ENCODE results near the gene ZCCHC13.
"Not testable (repeated sequence)": the region's sequence is repeated elsewhere in the genome, so short reads cannot be mapped to it uniquely, and the experiment has no call there.

The ZCCHC13 gene

GRCh38 chrX:74304016-74304415 lies at the start of gene ZCCHC13:
ZCCHC13 (plus strand) TSS chrX:74304180; CDS start chrX:74304267, 87 bp downstream.
- no peak for FAIRE-seq
- no peak for DNase-seq (ENCODE audit: low spot score)

- not testable (repeated sequence) for DNase-seq (ENCODE audit: low spot score); FAIRE-seq
Measured at GRCh38 chrX:74258111-74258510, 45.9 kb upstream of the ZCCHC13 start.

- DNase-seq (ENCODE audit: low spot score), result no peak
- no peak for FAIRE-seq
Measured at GRCh38 chrX:74259885-74260491, 44.0 kb upstream of the ZCCHC13 start.

DNA sequence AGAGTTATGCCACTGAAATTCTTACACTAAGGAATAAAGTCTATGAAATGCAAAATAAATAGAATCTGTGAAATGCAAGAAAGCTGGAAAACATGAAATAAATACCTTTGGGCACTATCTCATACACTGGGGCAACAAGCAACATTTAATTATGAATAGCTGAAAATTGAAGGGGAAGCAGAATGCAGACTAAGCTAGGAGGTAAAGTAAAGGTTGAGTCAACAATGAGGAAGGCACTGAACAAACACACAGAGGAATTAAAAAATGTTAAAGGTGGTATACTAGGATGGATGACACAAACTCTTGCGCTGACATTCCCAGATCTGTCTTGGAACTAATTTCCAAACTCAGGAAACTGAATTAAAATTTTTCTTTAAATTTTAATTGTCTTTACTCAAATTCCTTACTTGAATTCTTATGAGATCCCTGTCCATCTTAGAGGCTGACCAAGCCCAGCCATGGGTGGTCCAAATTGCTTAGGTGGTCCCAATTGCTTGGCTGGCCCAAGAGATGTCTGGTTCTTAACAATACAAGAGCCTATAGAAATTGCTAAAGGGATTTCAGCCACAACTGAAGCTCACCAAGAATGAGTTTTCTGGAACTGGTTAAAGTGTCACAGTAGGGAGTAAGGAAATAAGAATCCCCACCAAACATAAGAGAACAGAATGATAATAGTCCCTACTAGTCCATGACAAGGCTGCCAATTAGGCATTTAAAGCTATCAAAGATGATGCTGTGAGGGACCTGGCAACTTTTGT lies 41.3 kb upstream of the ZCCHC13 start:
- no peak for DNase-seq (ENCODE audit: low spot score)
- FAIRE-seq, result no peak

DNA sequence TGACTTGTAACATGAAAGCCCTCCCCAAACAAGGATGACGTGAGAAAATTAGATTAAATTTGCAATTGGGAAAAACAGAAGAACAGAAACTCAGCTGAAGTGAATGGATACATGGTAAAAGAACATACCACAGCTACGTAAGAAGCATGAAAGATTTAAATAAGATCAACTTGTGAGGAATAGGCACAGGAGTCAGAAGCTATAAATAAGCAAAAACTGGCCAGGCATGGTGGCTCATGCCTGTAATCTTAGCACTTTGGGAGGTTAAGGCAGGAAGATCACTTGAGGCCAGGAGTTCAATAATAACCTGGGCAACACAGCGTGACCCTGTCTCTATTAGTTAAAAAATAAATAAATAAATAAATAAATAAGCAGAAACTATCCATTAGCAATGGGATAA lies 33.6 kb upstream of the ZCCHC13 start:
- DNase-seq (ENCODE audit: low spot score) (no peak), FAIRE-seq (no peak)

DNA sequence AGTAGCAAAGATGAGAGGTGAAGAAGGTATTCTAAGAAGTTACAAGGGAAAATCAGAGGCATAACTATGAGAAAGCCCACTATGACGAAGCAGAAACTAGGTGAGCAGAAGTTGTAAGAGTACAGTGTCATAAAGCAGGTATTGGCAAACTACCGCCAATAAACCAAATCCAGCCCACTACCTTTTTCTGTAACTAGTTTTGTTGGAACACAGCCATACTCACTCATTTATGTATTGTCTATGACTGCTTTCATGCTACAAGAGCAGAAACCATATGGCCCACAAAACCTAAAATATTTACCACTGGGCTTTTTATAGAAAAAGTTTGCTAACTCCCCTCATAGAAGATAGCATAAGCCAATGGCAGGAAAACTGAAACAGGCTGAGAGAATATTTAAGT lies 31.8 kb upstream of the ZCCHC13 start:
- FAIRE-seq, result no peak
- no peak for DNase-seq (ENCODE audit: low spot score)

- DNase-seq (ENCODE audit: low spot score) (no peak), FAIRE-seq (no peak)
Measured at GRCh38 chrX:74274516-74274915, 29.5 kb upstream of the ZCCHC13 start.

- FAIRE-seq (no peak), DNase-seq (ENCODE audit: low spot score) (no peak)
Measured at GRCh38 chrX:74277320-74277719, 26.7 kb upstream of the ZCCHC13 start.

DNA sequence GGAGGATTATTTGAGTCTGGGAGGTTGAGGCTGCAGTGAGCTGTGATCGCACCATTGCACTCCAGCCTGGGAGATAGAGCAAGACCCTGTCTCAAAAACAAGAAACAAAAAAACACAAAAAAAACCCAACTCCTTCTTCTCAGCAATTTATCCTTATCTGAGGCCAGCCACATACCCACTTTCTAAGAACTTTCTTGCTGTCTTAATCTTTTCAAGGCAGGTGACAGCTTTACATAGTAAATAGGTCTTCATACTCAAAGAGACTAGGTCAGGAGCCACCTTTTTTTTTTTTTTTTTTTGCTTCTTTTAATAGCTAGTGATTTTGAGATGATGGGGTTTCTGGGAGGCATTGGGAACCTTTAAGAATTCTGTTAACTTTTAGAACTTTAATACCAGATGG lies 26.1 kb upstream of the ZCCHC13 start:
- FAIRE-seq, result no peak
- no peak for DNase-seq (ENCODE audit: low spot score)

DNA sequence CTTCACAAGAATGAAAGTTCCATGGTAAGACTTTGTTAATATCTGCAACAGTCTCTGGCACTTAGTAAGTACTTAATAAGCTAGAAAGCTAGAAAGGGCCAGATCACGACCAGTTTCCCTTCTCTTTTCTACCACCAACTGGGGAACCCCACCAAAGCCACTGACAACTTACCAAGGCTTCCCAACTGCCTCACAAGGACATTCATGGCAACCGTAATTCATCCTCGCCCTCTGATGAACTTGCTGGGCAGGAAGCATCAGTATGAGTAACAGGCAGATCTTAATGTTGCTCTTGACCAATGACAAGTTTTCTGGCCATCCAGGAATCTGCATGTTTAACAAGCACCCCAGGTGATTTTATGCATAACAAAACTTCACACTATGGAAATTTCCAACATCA lies 23.2 kb upstream of the ZCCHC13 start:
- DNase-seq (ENCODE audit: low spot score), result no peak
- FAIRE-seq, result no peak

DNA sequence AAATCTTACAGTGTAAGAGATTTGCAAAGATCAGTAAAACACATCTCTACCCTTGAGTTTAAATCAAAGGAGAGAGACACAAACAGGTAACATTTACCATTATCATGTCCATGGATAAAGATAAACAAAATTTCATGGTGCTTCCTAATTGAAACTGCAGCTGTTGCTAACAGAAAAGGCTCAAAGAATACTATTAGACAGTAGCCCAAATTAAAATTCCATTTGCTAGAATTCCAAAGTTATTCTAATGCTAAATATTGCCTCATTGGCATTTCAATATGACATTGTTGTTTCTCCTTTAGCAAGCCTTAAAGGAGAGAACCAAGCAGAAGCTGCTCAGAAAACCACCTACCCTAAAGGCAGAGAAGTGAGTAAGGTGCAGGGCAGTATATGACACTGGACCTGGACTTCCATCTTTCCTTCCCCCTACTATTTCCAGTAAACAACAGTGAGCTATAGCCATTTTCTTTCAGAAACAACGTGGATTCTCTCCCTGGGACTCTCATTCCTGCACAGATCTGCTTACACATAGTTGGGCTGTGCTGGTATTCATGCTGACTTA lies 19.5 kb upstream of the ZCCHC13 start:
- FAIRE-seq, result no peak

DNA sequence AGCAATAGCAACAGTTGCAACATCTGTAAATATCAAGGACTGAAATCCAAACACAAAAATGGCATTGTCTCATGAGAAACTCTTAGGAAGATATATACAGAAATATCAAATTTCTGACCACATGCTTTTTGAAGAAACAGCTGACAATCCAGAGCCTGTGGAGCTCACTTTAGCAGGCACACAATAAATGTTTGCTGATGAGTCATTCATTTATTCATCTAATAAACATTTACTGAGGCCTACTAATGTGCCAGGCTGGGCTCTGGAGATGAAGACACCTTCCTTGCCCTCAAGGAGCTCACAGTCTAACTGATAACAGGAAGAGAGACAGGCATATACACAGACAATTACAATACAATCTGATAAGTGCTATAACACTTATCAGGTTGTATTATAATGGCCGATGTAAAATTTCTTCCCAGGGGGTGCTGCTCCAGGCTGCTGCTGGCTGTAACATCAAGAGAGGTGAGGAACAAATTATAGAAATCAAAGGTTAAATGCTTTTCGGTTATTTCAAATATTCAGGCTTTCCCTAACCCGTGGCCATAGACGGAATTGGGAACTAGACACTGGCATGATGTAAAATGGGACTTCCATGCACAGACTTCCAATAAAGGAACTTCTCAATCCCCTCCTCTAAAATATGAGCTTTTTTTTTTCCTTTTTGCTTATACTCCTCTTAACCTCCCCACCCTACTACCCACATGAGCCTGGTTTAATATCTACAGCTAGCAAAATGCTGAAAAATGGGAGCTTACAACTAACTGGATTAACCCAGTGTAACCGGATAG lies 16.8 kb upstream of the ZCCHC13 start:
- FAIRE-seq (no peak), DNase-seq (ENCODE audit: low spot score) (no peak)

More for the DNA sequence above, 19.5 kb upstream of the ZCCHC13 start:
- no peak for DNase-seq (ENCODE audit: low spot score)

- no peak for DNase-seq (ENCODE audit: low spot score)
- FAIRE-seq, result no peak
Measured at GRCh38 chrX:74291577-74291963, 12.4 kb upstream of the ZCCHC13 start.

GRCh38 chrX:74291964-74292807 lies 11.8 kb upstream of the ZCCHC13 start:
- FAIRE-seq (no peak), DNase-seq (ENCODE audit: low spot score) (peak; percentile 68)

DNA sequence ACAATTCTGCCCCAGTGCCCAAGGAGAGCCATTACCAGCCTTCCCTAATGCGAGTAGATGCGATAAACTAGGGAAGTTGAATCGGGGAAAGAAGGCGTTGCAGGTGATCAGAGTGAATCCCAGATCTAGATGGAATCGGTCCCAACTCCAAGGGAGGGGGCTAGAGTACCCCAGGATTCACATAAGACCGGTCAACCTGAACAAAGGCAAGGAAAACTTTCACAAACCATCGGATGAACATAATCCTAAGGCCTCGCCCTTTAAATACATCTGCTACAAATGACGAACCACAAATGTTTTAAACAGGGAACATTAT lies 11.2 kb upstream of the ZCCHC13 start:
- DNase-seq (ENCODE audit: low spot score) (no peak), FAIRE-seq (no peak)

DNA sequence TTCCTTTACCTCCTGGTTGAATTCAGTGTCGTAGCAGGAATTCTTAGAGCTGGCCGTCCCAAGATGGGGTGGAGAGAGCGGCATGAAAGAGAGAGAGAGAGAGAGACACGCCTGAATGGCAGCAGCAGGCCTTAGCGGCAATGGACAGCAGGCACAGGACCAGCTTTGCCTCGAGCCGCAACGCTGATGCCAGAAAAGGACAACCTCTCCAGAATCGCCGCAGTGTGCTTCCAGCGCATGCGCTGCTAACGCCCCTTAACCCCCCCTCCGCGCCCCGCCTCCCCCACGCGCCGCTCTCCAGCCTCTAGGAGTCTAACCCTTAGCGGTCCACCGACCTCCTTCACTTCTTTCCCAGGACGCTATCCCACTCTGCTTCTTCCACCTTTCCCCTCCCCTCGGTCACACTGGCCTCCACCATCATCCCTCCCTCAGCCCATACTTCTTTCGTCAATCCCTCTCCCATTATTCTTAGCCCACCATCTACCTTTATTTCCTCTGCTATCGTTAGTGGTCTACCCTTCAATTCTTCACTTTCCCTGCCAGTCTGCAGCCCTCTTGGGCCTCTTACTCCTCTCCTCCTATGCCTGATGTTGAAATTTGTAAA lies 10.5 kb upstream of the ZCCHC13 start:
- FAIRE-seq (no peak), DNase-seq (ENCODE audit: low spot score) (peak; percentile 62)

DNA sequence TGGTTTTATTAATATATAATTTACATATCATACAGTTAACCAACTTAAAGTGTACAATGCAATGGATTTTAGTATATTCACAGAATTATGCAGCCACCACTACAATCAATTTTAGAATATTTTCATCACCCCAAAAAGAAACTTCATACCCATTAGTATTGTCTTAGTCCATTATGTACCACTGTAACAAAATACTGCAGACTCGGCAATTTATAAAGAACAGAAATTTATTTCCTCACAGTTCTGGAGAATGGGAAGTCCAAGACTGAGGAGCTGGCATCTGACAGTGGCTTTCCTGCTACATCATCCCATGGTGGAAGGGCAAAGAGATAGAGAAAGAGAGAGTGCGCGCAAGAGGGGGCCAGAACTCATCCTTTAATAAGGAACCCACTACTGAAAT lies 8.9 kb upstream of the ZCCHC13 start:
- no peak for FAIRE-seq

GRCh38 chrX:74297766-74298165 lies 6.2 kb upstream of the ZCCHC13 start:
- FAIRE-seq, result no peak
- no peak for DNase-seq (ENCODE audit: low spot score)

More for the DNA sequence above, 8.9 kb upstream of the ZCCHC13 start:
- DNase-seq (ENCODE audit: low spot score), result no peak

DNA sequence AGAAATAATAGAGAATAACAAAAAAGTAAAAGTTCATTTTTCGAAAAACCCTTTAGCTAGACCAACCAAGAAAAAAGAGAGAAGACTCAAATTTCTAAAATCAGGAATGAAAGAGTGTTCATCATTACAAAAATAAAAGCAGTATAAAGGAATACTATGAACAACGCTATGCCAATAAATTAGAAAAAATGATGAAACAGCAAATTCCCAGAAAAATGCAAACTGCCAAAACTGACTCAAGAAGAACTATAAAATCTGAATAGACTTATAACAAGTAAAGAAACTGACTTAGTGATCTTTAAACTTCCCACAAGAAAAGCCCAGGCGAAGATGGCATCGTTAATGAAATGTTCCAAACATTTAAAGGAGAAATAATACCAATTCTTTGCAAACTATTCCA lies 3.1 kb upstream of the ZCCHC13 start:
- peak; percentile 27 for FAIRE-seq

DNA sequence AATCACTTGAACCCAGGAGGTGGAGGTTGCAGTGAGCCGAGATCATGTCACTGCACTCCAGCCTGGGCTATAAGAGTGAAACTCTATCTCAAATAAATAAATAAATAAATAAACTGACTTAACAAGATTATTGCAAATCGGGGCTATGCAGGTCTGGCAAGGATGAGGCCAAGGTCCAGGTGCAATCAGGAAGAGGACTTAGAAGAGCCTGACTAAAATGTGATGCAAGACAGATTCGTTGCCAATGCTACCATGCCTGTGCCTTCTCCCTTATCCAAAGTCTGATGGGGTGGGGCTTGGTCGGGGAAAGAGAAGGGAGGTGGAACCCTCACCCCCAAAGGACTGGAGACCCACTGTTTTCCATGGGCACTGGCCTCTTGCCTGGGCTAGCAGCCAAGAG lies 14.7 kb downstream of the ZCCHC13 start:
- DNase-seq (ENCODE audit: low spot score), result no peak
- FAIRE-seq, result no peak

More for the DNA sequence above, 3.1 kb upstream of the ZCCHC13 start:
- no peak for DNase-seq (ENCODE audit: low spot score)

- not testable (repeated sequence) for FAIRE-seq
Measured at GRCh38 chrX:74319321-74319720, 15.3 kb downstream of the ZCCHC13 start.

More at GRCh38 chrX:74319321-74319720, 15.3 kb downstream of the ZCCHC13 start:
- not testable (repeated sequence) for DNase-seq (ENCODE audit: low spot score)
